GM19025 (cell line): ENCODE results near the gene JADE2.
A peak's percentile ranks its signal among the peaks of the same experiment; 100 is the strongest.
"Not testable (repeated sequence)": the region's sequence is repeated elsewhere in the genome, so short reads cannot be mapped to it uniquely, and the experiment has no call there.

ENCODE experiments used
- ATAC-seq: cut with Tn5 transposase; IDR thresholded peaks from one replicate; pipeline ENCODE4 v1.9.1; 2021; ENCODE audit warnings: mild to moderate bottlenecking, low read depth, moderate library complexity; ENCODE audit not compliant: unreplicated experiment

The JADE2 gene

GRCh38 chr5:134506054-134507039 is 19.1 kb upstream of the JADE2 start:
- ATAC-seq, result no peak

- ATAC-seq, result no peak
Observed at GRCh38 chr5:134507452-134507851, 18.0 kb upstream of the JADE2 start.

- ATAC-seq, result no peak
Observed at GRCh38 chr5:134508521-134509195, 16.8 kb upstream of the JADE2 start.

GRCh38 chr5:134509308-134510040 is 16.0 kb upstream of the JADE2 start:
- ATAC-seq, result no peak

- ATAC-seq, result no peak
Observed at GRCh38 chr5:134510970-134511795, 14.3 kb upstream of the JADE2 start.

GRCh38 chr5:134511796-134512660 is 13.4 kb upstream of the JADE2 start:
- no peak for ATAC-seq

- no peak for ATAC-seq
Observed at GRCh38 chr5:134512661-134512999, 12.8 kb upstream of the JADE2 start.

GRCh38 chr5:134515801-134516200 is 9.7 kb upstream of the JADE2 start:
- ATAC-seq, result no peak

- ATAC-seq, result not testable (repeated sequence)
Observed at GRCh38 chr5:134516984-134517383, 8.5 kb upstream of the JADE2 start.

GRCh38 chr5:134517553-134517952 is 7.9 kb upstream of the JADE2 start:
- no peak for ATAC-seq

GRCh38 chr5:134519989-134520388 is 5.5 kb upstream of the JADE2 start:
- ATAC-seq, result no peak

GRCh38 chr5:134521841-134522240 is 3.6 kb upstream of the JADE2 start:
- ATAC-seq, result no peak

- no peak for ATAC-seq
Observed at GRCh38 chr5:134523543-134524271, 1.8 kb upstream of the JADE2 start.

GRCh38 chr5:134524272-134524825 is 1.1 kb upstream of the JADE2 start:
- ATAC-seq, result no peak

GRCh38 chr5:134525683-134526482 is 413 bp downstream of the JADE2 start:
- ATAC-seq, result peak; percentile 8

GRCh38 chr5:134526483-134527155 is 1.1 kb downstream of the JADE2 start:
- peak; percentile 8 for ATAC-seq
